Stimulated activated CD4-positive, alpha-beta T cell treated with anti-CD3 and anti-CD28 coated beads, TNF-alpha, amount 100 ng/mL, for 24 hours (primary cell): ENCODE measurements around the gene MOSPD2.

Experiments used
- DNase-seq, 3 experiments: peaks; one replicate each; pipeline ENCODE4 v3.0.0-alpha.2; 2020; ENCODE audit warnings: low read depth in 3 of 3

The MOSPD2 gene

GRCh38 chrX:14872851-14873675, at the start of gene MOSPD2, which contains the start of gene FANCB:
TSS of gene MOSPD2 (plus strand) at chrX:14873421. CDS start at chrX:14873529, 108 bp downstream.
TSS of gene FANCB (minus strand) at chrX:14873069. CDS start at chrX:14865510, 7,559 bp downstream.
- peak; percentile 82 to 93 (median 83) for DNase-seq

- DNase-seq: no peak
Measured at GRCh38 chrX:14825851-14826250, 47.4 kb upstream of the MOSPD2 start.

DNA sequence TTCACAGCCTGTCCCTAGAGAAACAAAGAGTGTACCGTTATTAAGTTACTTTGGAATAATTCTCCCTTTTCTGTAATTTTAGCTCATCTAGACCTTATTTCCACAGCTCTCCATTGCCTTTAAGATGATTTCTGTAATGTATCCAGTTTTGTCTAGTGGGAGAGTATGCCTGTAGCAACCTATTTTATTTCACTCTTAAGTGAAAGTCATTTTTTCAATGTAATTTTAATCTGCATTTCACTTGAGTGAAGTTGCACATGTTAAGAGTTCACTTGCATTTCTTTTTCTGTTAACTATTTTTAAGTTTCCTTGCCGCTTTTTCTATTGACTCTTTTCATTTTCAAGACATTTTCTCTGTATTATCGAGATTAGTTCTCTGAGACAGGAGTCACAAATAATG, 46.9 kb upstream of the MOSPD2 start:
- no peak for DNase-seq

DNA sequence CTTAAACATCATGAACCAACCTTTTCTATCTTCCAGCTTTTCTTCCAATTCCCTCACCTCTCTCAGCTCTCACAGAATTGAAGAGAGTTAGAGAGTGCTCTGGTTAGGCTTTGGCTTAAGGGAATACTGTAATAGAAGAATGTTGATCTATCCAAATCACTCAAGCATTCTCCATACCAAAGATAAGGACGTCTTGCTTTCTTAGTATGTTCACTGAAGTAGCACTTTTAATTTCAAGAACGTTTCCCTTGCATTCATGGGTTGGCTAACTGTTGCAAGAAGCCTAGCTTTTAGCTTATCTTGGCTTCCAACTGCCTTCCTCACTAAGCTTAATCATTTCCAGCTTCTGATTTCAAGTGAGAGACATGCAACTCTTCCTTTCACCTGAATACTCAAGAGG, 43.6 kb upstream of the MOSPD2 start:
- DNase-seq: no peak

DNA sequence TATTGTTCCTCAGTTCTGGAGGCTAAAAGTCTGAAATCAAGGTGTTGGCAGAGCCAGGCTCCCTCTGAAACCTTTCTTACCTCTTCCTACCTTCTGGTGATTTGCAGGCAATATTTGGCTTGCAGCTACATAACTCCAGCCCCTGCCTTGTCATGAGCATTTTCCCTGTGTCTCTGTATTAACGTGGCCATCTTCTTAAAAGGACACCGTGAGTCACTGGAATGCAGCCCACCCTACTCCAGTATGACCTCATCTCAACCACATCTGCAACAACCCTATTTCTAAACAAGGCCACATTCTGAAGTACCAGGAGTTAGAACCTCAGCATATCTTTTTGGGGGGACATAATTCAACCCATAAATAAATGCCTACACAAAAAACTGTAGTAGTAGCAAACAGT, 41.1 kb upstream of the MOSPD2 start:
- DNase-seq: no peak

- DNase-seq: no peak
Measured at GRCh38 chrX:14832586-14832985, 40.6 kb upstream of the MOSPD2 start.

DNA sequence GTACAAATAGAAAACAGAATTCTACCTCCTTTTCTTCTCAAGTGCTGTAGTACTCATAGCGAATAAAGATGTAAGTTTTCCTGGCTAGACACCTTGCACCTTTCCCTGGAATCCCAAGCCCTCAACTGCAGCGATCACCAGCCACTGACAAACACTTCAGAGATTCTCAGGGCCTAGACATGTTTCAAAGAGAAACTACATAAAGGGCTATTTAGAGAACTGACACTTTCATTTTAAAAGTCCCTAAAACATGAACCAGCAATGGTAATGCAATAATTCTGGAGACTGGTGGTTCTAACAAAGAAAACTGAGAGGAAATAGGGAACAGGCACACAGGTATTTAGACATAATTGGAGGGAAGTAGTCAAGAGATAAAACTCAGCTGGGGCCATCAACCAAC, 36.1 kb upstream of the MOSPD2 start:
- no peak for DNase-seq

GRCh38 chrX:14843666-14844065, 29.6 kb upstream of the MOSPD2 start:
- no peak for DNase-seq

GRCh38 chrX:14851526-14851925, 21.7 kb upstream of the MOSPD2 start:
- DNase-seq: no peak

GRCh38 chrX:14864631-14865030, 8.6 kb upstream of the MOSPD2 start:
- no peak for DNase-seq

DNA sequence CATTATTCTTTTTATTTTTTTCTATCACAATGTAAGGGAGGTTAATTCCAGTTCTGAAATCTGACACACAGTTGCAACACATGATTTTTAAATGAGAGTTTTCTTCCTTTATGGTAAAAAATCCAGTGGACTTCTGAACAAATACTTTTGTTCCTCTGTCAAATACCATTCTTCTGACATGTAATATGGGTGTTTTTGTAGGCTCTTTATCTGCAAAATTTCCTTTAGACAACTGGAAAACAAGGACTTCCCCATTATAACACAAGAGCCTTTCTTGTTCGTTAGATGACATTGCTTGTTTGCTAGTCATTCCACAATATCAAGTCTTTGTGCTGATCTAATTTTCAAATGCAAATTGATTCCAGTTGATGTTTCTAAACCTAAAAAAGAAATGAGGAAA, 8.0 kb upstream of the MOSPD2 start:
- DNase-seq: no peak

GRCh38 chrX:14871767-14872166, 1.5 kb upstream of the MOSPD2 start:
- DNase-seq: no peak

DNA sequence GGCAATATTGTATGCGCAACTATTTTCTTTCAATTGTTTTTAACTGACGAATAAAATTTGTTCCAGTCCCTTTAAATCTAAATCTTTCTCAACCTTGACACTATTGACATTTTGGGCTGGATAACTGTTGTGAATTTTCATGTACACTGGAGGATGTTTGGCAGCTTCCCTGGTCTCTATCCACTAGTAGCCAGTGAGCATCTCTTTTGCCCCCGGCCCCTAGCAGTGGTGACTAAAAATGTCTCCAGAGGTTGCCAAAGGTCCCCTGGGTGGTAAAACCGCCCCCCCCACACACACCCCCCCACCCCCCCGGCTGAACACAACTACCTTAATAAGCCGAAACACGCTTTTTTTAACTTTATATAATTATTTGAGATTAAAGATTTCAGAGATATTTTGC, 866 bp upstream of the MOSPD2 start:
- DNase-seq: no peak

DNA sequence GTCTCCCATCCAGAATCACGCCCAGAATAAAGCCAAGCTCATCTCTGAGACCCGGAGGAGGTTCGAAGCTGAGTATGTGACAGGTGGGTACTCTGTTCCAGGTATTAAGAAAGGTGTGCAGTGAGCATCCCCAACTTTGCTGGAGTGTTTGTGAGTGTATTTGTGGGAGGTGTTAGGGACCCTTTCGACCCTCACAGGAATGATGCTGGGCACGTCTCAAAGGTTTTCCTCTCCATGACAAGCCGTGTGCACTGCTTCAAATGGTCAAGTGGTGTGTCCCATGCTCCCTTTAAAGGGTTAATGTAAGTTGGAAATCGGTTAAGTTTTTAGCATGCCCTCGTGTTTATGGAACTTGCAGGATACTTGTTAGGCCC, 442 bp downstream of the MOSPD2 start:
- no peak for DNase-seq

GRCh38 chrX:14875624-14876023, 2.4 kb downstream of the MOSPD2 start:
- no peak for DNase-seq

GRCh38 chrX:14883826-14884225, 10.6 kb downstream of the MOSPD2 start:
- DNase-seq: no peak

DNA sequence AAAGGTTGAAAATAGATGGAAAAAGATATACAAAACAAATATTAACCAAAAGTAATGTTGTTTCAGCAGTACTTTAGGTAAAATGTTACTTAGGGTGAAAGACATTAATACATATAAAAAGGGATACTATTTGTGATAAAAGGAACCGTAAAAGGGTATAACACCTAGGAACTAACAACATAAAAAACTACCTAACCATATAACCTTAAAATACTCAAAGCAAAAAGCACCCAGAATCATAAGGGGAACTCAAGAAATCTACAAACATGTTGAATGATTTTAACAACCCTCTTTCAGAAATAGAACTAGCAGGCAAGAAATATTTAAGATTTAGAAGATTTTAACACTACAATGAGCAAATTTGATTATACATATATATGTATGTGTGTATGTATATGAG, 11.5 kb downstream of the MOSPD2 start:
- DNase-seq: no peak

DNA sequence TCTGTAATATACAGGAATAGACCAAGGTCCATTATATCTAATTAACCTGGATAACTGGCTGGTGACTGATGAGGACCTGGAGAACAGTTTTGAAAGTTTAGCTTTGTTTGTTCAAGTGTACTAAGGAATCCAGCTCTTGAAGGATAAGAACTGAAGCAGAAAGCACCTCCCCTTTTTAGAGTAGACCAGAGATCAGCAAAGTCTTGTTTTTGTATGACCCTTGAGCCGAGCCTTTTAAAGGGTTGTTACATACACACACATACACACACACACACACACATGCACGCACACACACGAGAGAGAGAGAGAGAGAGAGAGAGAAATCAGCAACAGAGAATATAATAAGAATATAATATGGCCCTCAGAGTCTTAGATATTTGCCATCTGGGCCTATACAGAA, 13.0 kb downstream of the MOSPD2 start:
- DNase-seq: no peak

- DNase-seq: no peak
Measured at GRCh38 chrX:14896273-14896672, 23.1 kb downstream of the MOSPD2 start.

GRCh38 chrX:14897042-14897441, 23.8 kb downstream of the MOSPD2 start:
- no peak for DNase-seq

DNA sequence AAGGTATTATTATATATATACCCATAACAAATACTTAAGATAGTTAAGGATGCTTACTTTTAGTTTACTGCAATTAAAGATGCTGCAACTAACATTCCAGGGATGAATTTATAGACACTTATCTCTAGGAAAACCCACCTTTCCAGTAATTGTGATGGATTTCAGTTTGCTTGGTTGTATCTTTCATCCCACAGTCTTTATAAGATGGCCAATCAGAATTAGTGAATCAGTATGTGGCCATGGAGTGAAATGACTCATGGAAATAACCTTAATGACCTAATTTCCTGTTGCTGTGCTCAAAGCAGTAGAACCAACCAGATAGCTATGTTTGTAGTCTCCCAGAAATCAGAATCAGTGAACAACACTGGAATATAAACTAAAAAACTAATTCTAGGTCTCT, 26.4 kb downstream of the MOSPD2 start:
- no peak for DNase-seq

DNA sequence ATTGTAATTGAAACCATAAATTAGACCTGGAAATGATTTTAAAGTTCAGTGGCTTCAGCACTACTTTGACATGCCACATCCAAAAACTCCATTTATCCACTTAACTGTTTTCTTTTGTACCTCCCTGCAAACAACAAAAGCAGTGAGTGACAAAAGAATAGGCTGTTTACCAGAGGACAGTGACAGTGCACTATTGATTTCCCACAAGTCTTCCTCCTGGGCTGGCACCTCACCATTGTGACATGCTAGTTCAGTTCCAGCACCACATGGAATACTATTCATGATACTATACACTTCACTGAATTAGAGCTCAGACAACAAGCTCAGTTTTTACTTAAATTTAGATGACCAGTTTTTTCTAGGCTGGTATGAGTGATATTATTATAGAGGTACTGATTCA, 29.3 kb downstream of the MOSPD2 start:
- DNase-seq: no peak

DNA sequence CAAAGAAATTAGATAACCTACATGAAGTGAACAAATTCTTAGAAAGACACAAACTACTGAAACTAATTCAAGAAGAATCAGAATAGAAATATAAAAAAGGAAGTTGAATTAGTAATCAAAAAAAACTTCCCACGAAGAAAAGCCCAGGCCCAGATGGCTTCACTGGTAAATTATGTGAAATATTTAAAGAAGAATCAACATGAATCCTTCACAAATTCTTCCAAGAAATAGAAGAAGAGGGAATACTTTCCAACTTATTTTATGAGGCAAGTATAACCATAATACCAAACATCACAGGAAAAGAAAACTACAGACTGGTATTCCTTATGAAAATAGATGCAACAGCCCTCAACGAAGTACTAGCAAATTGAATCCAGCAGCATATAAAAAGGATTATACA, 30.7 kb downstream of the MOSPD2 start:
- no peak for DNase-seq

DNA sequence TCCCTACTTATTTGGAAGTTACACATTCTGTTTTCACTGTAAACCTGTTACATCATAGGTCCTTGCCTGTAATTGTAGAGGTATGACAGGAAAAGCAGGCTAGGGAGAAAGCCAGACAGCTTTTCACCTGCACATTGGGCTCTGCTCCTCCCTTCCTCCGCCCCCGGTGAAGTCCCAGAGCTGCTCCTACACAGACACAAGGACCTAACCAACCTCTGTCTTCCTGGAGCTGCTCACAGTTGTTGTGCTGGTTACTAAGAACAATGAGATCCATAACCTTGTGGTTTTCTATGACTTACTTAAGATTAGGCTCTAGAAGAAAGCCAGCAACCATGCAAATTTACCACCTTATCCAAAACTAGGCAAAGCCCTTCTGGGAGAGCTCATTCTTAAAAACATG, 40.0 kb downstream of the MOSPD2 start:
- no peak for DNase-seq
